H9 (cell line): ENCODE results near the gene TMEM9. TPM values are rescaled to one million over a fixed set of nuclear protein-coding genes. Genes with fewer than 3 reads are reported as not detected.

Source experiments
- DNase-seq: peaks from one replicate; pipeline ENCODE4 v3.0.0-alpha.2; 2017
- H2AFZ ChIP-seq: one replicate; pipeline ENCODE4 v1.6.1; 2013; ENCODE audit warnings: mild to moderate bottlenecking, low read length, control low read depth, moderate library complexity
- H2AK5ac ChIP-seq: 2 replicates; pipeline ENCODE4 v1.6.1; 2013; ENCODE audit warnings: low read length, control low read depth, mixed read lengths; ENCODE audit not compliant: insufficient read length
- H2BK120ac ChIP-seq: one replicate; pipeline ENCODE4 v1.6.1; 2013; ENCODE audit warnings: low read depth, mild to moderate bottlenecking, low read length, control low read depth, inconsistent platforms; ENCODE audit not compliant: poor library complexity, severe bottlenecking
- H2BK12ac ChIP-seq: 2 replicates; pipeline ENCODE4 v1.6.1; 2013; ENCODE audit warnings: low read length, control low read depth, mixed read lengths, low read depth; ENCODE audit not compliant: insufficient read length
- H2BK15ac ChIP-seq: 2 replicates; pipeline ENCODE4 v1.6.1; 2013; ENCODE audit warnings: low read depth, low read length, control low read depth
- H2BK20ac ChIP-seq: one replicate; pipeline ENCODE4 v1.6.1; 2013; ENCODE audit warnings: low read depth, mild to moderate bottlenecking, low read length, control low read depth, inconsistent platforms; ENCODE audit not compliant: poor library complexity, severe bottlenecking
- H2BK5ac ChIP-seq: 2 replicates; pipeline ENCODE4 v1.6.1; 2013; ENCODE audit warnings: low read length, control low read depth, mixed read lengths; ENCODE audit not compliant: insufficient read length
- H3K14ac ChIP-seq: 2 replicates; pipeline ENCODE4 v1.6.1; 2013; ENCODE audit warnings: low read length, control low read depth; ENCODE audit not compliant: insufficient read depth
- H3K18ac ChIP-seq: 2 replicates; pipeline ENCODE4 v1.6.1; 2013; ENCODE audit warnings: low read depth, mild to moderate bottlenecking, mixed read lengths, low read length, control low read depth; ENCODE audit not compliant: insufficient read length
- H3K23ac ChIP-seq: 2 replicates; pipeline ENCODE4 v1.6.1; 2013; ENCODE audit warnings: low read length, control low read depth, mixed read lengths, low read depth; ENCODE audit not compliant: insufficient read length
- H3K23me2 ChIP-seq: 2 replicates; pipeline ENCODE4 v1.6.1; 2013; ENCODE audit warnings: low read depth, mild to moderate bottlenecking, mixed read lengths, low read length, control low read depth; ENCODE audit not compliant: insufficient read length, poor library complexity, severe bottlenecking
- H3K27ac ChIP-seq: 2 replicates; pipeline ENCODE4 v1.5.1; 2013; ENCODE audit warnings: low read length, control low read depth, mixed read lengths, low read depth; ENCODE audit not compliant: insufficient read length
- H3K27me3 ChIP-seq: 2 replicates; pipeline ENCODE4 v1.6.1; 2013; ENCODE audit warnings: low read length, control low read depth, inconsistent platforms; ENCODE audit not compliant: insufficient read depth
- H3K4ac ChIP-seq: 2 replicates; pipeline ENCODE4 v1.6.1; 2013; ENCODE audit warnings: low read depth, mild to moderate bottlenecking, control low read depth, inconsistent platforms, low read length, moderate library complexity
- H3K4me1 ChIP-seq: 2 replicates; pipeline ENCODE4 v1.6.1; 2013; ENCODE audit warnings: low read length, control low read depth, inconsistent platforms; ENCODE audit not compliant: insufficient read depth
- H3K4me2 ChIP-seq: 2 replicates; pipeline ENCODE4 v1.6.1; 2013; ENCODE audit warnings: low read length, control low read depth, mixed read lengths; ENCODE audit not compliant: insufficient read length, insufficient read depth
- H3K56ac ChIP-seq: 2 replicates; pipeline ENCODE4 v1.6.1; 2013; ENCODE audit warnings: low read depth, mild to moderate bottlenecking, mixed read lengths, low read length, control low read depth; ENCODE audit not compliant: insufficient read length
- H3K79me1 ChIP-seq: 2 replicates; pipeline ENCODE4 v1.6.1; 2013; ENCODE audit warnings: low read depth, mild to moderate bottlenecking, moderate library complexity, low read length, control low read depth, inconsistent platforms; ENCODE audit not compliant: insufficient read depth, poor library complexity, severe bottlenecking
- H3K79me2 ChIP-seq: 2 replicates; pipeline ENCODE4 v1.6.1; 2013; ENCODE audit warnings: low read length, control low read depth, inconsistent platforms; ENCODE audit not compliant: insufficient read depth
- H3K9ac ChIP-seq: 2 replicates; pipeline ENCODE4 v1.6.1; 2013; ENCODE audit warnings: low read length, control low read depth, mixed read lengths; ENCODE audit not compliant: insufficient read length; ENCODE audit errors: extremely low read depth
- H3K9me3 ChIP-seq: one replicate; pipeline ENCODE4 v1.6.1; 2013; ENCODE audit warnings: low read depth, low read length, inconsistent platforms; ENCODE audit not compliant: control insufficient read depth
- H3T11ph ChIP-seq: one replicate; pipeline ENCODE4 v1.6.1; 2013; ENCODE audit warnings: mild to moderate bottlenecking, low read length, control low read depth, inconsistent platforms
- H4K20me1 ChIP-seq: one replicate; pipeline ENCODE4 v1.6.1; 2013; ENCODE audit not compliant: control insufficient read depth, insufficient read length, insufficient read depth
- H4K5ac ChIP-seq: 2 replicates; pipeline ENCODE4 v1.6.1; 2013; ENCODE audit warnings: low read depth, mild to moderate bottlenecking, mixed read lengths, low read length, control low read depth; ENCODE audit not compliant: insufficient read length
- H4K8ac ChIP-seq: replicated peaks from 2 replicates; pipeline ENCODE4 v1.6.1; 2013; ENCODE audit warnings: low read length, control low read depth, mixed read lengths, low read depth; ENCODE audit not compliant: insufficient read length
- H4K91ac ChIP-seq: 2 replicates; pipeline ENCODE4 v1.6.1; 2013; ENCODE audit warnings: low read depth, mild to moderate bottlenecking, moderate library complexity, mixed read lengths, low read length, control low read depth; ENCODE audit not compliant: insufficient read length
- H3K27ac Mint-ChIP-seq, 3 experiments: 2 replicates in 2 of 3; 3 replicates in 1 of 3; pipeline ENCODE4 v1.8.0; 2020 to 2021; ENCODE audit warnings: mixed read lengths in 3 of 3, mild to moderate bottlenecking in 1 of 3, moderate library complexity in 1 of 3
- H3K27me3 Mint-ChIP-seq: 2 replicates; pipeline ENCODE4 v1.8.0; 2021; ENCODE audit warnings: low read depth, mild to moderate bottlenecking, moderate library complexity, mixed read lengths
- H3K36me3 Mint-ChIP-seq, 3 experiments: 2 replicates in 2 of 3; 3 replicates in 1 of 3; pipeline ENCODE4 v1.8.0; 2020 to 2021; ENCODE audit warnings: low read depth in 3 of 3, mixed read lengths in 3 of 3; ENCODE audit not compliant: insufficient read depth in 1 of 3
- H3K4me1 Mint-ChIP-seq, 2 experiments: 2 replicates each; pipeline ENCODE4 v1.8.0; 2020; ENCODE audit warnings: mixed read lengths in 2 of 2
- H3K4me3 Mint-ChIP-seq, 2 experiments: 2 replicates in 1 of 2; 3 replicates in 1 of 2; pipeline ENCODE4 v1.8.0; 2020 to 2021; ENCODE audit warnings: mild to moderate bottlenecking in 2 of 2, mixed read lengths in 2 of 2, moderate library complexity in 1 of 2
- H3K9me3 Mint-ChIP-seq, 2 experiments: 2 replicates in 1 of 2; 3 replicates in 1 of 2; pipeline ENCODE4 v1.8.0; 2020; ENCODE audit warnings: mild to moderate bottlenecking in 2 of 2, mixed read lengths in 2 of 2, moderate library complexity in 1 of 2
- CTCF ChIP-seq: fragments of 200-600 bp; sonication (generic); conservative IDR thresholded peaks from 3 replicates; pipeline ENCODE4 v1.8.0; 2021; ENCODE audit warnings: antibody characterized with exemption, mild to moderate bottlenecking
- WGBS: extraction: QIAGEN DNeasy Blood & Tissue Kit; methylation state at CpG from one replicate; pipeline ENCODE4 v1.1.7; 2013; ENCODE audit warnings: missing lambda C conversion rate, low lambda C conversion rate, mixed read lengths; ENCODE audit not compliant: insufficient read length; ENCODE audit errors: extremely low coverage; 5-methylcytosine and 5-hydroxymethylcytosine counted together
- total RNA-seq: library from RNA; stranded (reverse); gene quantifications from 2 replicates; pipeline ENCODE4 v1.2.1, GENCODE V29; 2021

Gene TMEM9
- total RNA-seq, 1 experiment from 2014 or later = 93.4 TPM

GRCh38 chr1:201115390-201115937 lies 38.8 kb downstream of the TMEM9 start:
- Mint-ChIP-seq H3K9me3 (no peaks in the 10 kb centered on the region), H3K27me3 (peaks cover 64% of the 10 kb centered on the region), H3K4me3 (no peak overlapping the region; a peak in 1 of 5 replicates), H3K36me3 (no peaks in the 10 kb centered on the region), H3K27ac (no peak overlapping the region), H3K4me1 (peaks cover 9 to 25% of the 10 kb centered on the region in 2 experiments)
- H4K5ac ChIP-seq = no peak overlapping the region
- H3K9me3 ChIP-seq = no peaks in the 10 kb centered on the region
- H3K23me2 ChIP-seq = peaks cover 8% of the 10 kb centered on the region
- no peaks in the 10 kb centered on the region for H3K4me1 ChIP-seq
- no peak overlapping the region for H3K4me2 ChIP-seq
- H2AFZ ChIP-seq = no peak overlapping the region
- no peak overlapping the region for H3K18ac ChIP-seq
- H2BK120ac ChIP-seq = no peak overlapping the region
- DNase-seq = no peak
- no peak overlapping the region for H3K27ac ChIP-seq
- H3K23ac ChIP-seq = no peak overlapping the region
- no peak overlapping the region for H3K14ac ChIP-seq
- H2AK5ac ChIP-seq = no peak overlapping the region
- no peak for TF ChIP-seq CTCF
- no peak overlapping the region for H3T11ph ChIP-seq
- H3K27me3 ChIP-seq = peaks cover 15% of the 10 kb centered on the region; the same call in 1 of the 2 replicates
- H4K8ac ChIP-seq = no peak overlapping the region
- no peak overlapping the region for H2BK15ac ChIP-seq
- H3K79me1 ChIP-seq = no peaks in the 10 kb centered on the region
- no peak overlapping the region for H3K9ac ChIP-seq
- H3K4ac ChIP-seq = no peak overlapping the region
- H4K91ac ChIP-seq = no peak overlapping the region
- H2BK12ac ChIP-seq = no peak overlapping the region
- no peak overlapping the region for H2BK20ac ChIP-seq
- H4K20me1 ChIP-seq = no peaks in the 10 kb centered on the region
- H3K79me2 ChIP-seq = no peaks in the 10 kb centered on the region
- WGBS = no CpG with 5 or more reads among the region's 25 CpGs
- H3K56ac ChIP-seq = no peak overlapping the region
- H2BK5ac ChIP-seq = no peak overlapping the region
